Rectal smooth muscle tissue (tissue), 1 donor: ENCODE measurements around the gene GPC6.

Experiments
- H3K27ac ChIP-seq: one replicate; pipeline ENCODE4 v1.7.0; 2013; ENCODE audit warnings: low read depth, low read length, inconsistent platforms
- H3K27me3 ChIP-seq: one replicate; pipeline ENCODE4 v1.7.0; 2013; ENCODE audit warnings: low read length; ENCODE audit not compliant: control insufficient read depth, insufficient read depth
- H3K36me3 ChIP-seq: one replicate; pipeline ENCODE4 v1.7.0; 2013; ENCODE audit warnings: low read length; ENCODE audit not compliant: control insufficient read depth, insufficient read depth
- H3K4me1 ChIP-seq: one replicate; pipeline ENCODE4 v1.7.0; 2013; ENCODE audit warnings: low read length; ENCODE audit not compliant: control insufficient read depth, insufficient read depth
- H3K4me3 ChIP-seq: one replicate; pipeline ENCODE4 v1.7.0; 2013; ENCODE audit warnings: low read length
- H3K9ac ChIP-seq: one replicate; pipeline ENCODE4 v1.7.0; 2013; ENCODE audit warnings: low read length

The GPC6 gene

DNA sequence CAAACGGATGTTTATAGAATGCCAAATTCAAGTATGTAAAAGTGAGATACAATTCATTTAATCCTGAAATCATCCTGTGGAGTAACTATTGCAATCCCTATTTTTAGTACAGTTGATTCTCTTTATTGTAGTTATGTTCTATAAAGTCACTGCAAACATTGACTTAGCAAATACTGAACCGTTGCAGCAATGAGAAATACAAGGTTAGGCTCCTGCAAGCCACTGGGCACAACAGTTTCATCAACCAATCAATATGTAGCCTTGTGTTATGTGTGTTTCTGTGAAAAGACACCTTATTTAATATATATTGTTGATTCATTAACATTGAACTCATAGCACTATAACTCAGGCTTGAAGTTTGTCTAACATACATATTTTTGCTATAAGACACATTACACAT, 1078.4 kb downstream of the GPC6 start:
- Histone ChIP-seq H3K27me3 (no peaks in the 10 kb centered on the region), H3K36me3 (no peaks in the 10 kb centered on the region), H3K4me3 (no peak overlapping the region), H3K9ac (no peak overlapping the region), H3K4me1 (peaks cover 3% of the 10 kb centered on the region), H3K27ac (no peak overlapping the region)

DNA sequence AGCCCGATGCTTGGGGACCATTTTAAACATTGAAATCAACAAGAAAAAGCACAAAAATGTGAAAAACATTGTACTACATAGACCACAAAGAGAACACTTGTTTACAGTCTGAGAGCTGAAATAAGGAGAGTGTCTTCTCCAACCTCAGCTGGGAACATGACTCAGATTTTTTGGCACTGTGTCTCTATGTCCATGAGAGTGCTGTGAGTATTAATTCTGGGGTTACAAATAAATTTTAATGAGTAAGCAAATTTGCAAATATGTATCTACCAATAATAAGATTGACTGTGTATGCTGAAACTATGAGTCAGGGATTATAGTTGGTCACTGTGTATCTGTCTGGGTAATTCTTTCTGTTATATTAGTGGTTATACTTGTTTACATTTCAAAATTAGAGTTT, 1078.9 kb downstream of the GPC6 start:
- Histone ChIP-seq H3K4me3 (no peak overlapping the region), H3K36me3 (no peaks in the 10 kb centered on the region), H3K4me1 (peaks cover 3% of the 10 kb centered on the region), H3K9ac (no peak overlapping the region), H3K27me3 (no peaks in the 10 kb centered on the region), H3K27ac (no peak overlapping the region)

DNA sequence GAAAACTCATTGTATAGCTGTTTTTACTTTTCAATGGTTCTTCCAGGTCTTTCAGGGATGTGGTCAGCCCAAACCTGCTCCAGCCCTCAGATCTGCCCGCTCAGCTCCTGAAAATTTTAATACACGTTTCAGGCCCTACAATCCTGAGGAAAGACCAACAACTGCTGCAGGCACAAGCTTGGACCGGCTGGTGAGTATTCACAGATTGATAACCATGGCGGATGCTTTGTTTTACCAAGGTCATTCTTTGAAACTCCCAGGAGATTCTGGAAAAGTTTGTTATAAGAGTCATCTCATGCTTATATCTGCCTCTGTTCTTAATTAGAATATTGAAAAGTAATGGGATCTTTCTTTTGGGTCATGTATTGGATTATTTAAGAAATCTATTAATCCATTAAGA, 1079.3 kb downstream of the GPC6 start:
- H3K27me3 ChIP-seq = no peaks in the 10 kb centered on the region
- H3K9ac ChIP-seq = no peak overlapping the region
- no peak overlapping the region for H3K4me3 ChIP-seq
- H3K36me3 ChIP-seq = no peaks in the 10 kb centered on the region
- H3K27ac ChIP-seq = no peak overlapping the region
- peaks cover 3% of the 10 kb centered on the region for H3K4me1 ChIP-seq

DNA sequence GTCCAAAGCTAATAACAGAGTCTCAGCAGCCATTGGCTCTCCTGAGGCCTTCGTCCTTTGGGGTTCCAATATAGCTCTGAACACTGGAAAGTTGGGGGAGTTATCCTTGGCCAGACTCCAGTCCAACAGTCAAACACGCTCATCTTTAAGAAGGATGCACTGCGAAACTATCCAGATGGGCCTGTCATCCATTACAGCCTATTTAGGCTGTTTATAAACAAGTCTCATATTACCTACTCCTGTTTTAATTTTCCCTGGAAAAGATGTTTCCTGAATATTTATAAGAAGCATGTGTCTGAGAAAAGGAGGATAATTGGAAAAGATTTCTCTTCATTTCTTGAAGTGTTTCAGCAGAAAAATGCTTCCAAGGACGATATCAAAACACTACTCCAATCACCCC, 1082.2 kb downstream of the GPC6 start:
- H3K9ac ChIP-seq = no peak overlapping the region
- no peak overlapping the region for H3K4me3 ChIP-seq
- no peaks in the 10 kb centered on the region for H3K27me3 ChIP-seq
- H3K36me3 ChIP-seq = no peaks in the 10 kb centered on the region
- H3K4me1 ChIP-seq = peaks cover 3% of the 10 kb centered on the region
- no peak overlapping the region for H3K27ac ChIP-seq

DNA sequence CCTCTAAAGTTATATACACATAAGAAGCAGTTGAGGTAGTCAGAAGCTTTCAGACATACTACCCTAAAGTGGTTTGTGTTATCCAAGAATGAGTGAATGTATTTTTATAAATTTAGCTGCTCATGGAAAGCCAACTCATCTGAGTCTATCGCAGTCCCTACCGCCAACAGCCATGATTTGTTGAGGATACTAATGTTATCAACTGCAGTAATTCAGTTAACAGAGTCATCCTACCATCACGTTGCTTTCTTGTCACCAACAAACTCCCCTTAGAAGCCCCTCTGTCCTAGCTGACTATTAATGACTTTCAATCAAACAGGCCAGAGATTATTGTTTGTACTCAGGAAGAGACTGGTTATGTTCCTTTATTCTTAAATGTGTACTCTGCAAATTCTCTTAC, 1083.0 kb downstream of the GPC6 start:
- Histone ChIP-seq H3K27me3 (no peaks in the 10 kb centered on the region), H3K4me3 (no peak overlapping the region), H3K36me3 (no peaks in the 10 kb centered on the region), H3K27ac (peak overlapping the region; percentile 16), H3K4me1 (peaks cover 3% of the 10 kb centered on the region), H3K9ac (no peak overlapping the region)

DNA sequence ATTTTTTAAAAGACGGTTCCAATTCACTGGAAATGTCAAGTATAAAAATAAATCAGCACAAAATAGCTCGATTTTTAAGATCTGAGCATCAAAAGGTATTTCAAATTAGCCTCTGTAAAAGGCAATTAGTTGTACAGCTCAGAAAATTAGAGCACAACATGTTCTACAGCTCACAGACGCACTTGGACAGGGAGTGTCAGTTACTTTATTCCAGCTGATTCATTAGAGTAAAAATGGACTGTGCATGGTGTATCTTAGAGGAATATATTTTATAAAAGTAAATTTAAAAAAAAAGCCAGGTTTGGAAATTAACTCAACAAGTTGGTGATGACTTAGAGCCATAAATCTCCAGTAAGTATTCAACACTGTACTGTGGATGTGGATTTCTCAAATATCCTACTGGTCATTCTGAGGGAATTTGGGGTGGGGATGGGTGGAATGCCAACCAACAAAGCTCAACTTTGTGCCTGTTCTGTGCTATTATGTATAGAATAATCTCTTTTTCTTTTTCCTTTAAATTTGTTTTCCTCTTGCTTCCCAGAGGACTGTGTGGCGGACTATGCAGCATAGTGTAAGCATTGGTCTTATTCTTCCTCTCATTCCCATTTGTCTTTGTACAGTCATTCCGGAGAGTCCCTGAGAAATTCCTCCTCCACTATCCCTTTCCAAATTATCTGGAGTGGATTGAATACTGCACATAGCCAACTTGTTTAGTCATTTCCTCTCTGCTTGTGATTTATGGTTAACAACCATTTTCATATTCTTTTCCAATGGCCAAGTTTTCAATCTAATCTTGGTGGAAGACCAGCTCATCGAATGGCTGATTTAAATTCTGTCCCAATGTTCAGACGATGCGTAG, 1083.6 kb downstream of the GPC6 start:
- no peak overlapping the region for H3K4me3 ChIP-seq
- H3K4me1 ChIP-seq = peaks cover under 1% of the 10 kb centered on the region
- H3K27ac ChIP-seq = no peak overlapping the region
- no peak overlapping the region for H3K9ac ChIP-seq
- no peaks in the 10 kb centered on the region for H3K36me3 ChIP-seq
- no peaks in the 10 kb centered on the region for H3K27me3 ChIP-seq

DNA sequence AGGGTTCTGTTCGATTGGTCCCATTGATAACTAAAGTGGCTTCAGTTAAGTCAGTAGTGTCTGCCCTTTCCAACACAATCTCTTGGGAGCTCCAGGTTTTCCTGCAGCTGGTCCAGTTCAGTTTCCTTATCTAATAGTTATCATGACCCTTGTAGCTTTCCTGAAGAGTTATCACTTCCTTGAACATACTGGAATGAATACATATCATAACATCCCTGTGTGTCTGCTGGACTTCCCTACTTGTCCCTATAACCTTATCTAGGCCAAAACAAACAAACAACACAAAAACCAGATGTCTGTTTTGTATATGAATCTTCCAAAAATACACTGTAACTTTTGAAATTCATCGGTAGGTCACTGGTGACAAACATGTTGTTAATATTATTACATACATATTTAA, 1085.3 kb downstream of the GPC6 start:
- Histone ChIP-seq H3K27me3 (no peaks in the 10 kb centered on the region), H3K4me1 (no peaks in the 10 kb centered on the region), H3K36me3 (no peaks in the 10 kb centered on the region), H3K27ac (no peak overlapping the region), H3K4me3 (no peak overlapping the region), H3K9ac (no peak overlapping the region)

DNA sequence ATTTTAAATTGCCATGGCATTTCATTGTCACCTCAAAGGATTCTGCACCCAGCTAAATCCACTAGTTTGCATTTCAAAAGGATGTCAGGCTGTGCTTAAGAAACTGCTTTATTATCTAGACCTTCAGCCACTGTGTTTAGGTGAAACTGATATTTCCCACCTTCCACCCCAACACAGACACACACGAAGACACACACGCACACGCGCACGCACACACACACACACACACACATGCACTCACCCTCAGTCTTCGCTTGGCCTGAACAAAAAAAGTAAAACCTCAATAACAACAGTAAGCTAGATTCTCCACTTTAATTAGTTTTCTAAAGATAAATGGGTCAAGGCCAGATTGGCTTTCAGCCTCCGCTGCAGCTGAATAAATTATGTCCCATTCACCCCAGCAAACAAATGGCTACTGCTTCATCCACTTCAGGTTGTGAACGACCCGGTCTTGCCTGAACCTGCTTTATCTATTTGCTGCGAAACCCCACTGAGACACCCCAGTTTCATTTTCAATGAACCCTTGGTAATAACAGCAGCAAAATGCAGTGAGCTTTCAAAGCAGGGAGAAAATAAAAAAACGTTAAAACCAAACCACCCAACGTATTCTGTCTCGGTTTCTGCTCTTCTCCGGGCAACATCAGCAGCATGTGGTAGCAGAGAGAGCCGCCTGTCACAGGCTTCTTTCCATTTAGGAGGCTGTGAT, 1086.1 kb downstream of the GPC6 start:
- H3K36me3 ChIP-seq = no peaks in the 10 kb centered on the region
- H3K4me3 ChIP-seq = no peak overlapping the region
- H3K27me3 ChIP-seq = no peaks in the 10 kb centered on the region
- no peaks in the 10 kb centered on the region for H3K4me1 ChIP-seq
- no peak overlapping the region for H3K9ac ChIP-seq
- H3K27ac ChIP-seq = no peak overlapping the region

DNA sequence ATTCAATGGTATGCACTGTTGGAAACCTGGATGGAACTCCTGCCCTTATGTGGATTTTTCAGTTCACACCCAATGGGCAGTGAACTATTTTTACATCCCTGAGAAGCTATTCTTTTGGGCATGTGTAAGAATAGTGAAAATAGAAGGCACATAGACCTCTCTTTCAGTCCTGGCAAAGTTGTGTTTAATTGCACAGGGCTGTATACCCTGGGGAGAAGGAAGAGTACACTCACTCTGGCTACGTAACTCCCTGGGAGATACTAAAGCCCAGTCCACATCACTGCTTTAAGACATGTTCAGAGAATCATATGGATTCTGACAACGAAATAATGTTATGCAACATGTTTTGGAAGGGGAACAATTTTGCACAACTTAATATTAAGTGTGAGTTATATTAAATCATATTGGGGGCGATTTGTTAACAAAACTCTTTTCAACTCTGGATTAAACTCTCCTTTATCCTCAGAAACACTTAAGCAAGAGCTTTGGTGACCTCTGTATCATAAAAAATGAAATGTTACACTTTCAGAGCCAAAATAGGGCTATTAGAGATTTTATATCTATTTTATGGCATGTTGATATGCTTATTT, 1086.8 kb downstream of the GPC6 start:
- Histone ChIP-seq H3K9ac (no peak overlapping the region), H3K27ac (no peak overlapping the region), H3K4me3 (no peak overlapping the region), H3K36me3 (no peaks in the 10 kb centered on the region), H3K27me3 (no peaks in the 10 kb centered on the region), H3K4me1 (no peaks in the 10 kb centered on the region)

DNA sequence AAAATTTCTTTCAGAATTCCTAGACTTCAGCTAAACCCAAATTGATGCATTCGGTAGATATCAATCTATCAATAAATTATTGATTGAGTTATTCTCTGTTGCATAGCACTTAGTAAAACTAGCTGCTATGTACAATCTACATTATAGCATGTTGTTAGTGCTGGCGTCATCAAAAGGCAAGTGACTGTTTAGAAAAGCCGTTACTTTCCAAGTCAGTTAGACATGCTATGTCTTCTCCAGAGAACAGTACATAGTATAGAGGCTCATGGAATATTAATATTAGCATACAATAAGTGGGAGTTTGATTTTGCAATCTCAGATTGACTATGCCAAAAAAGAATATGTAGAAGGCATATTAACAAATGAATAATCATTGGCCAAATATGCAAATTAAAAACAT, 1087.3 kb downstream of the GPC6 start:
- Histone ChIP-seq H3K4me3 (no peak overlapping the region), H3K27me3 (no peaks in the 10 kb centered on the region), H3K36me3 (no peaks in the 10 kb centered on the region), H3K27ac (no peak overlapping the region), H3K4me1 (no peaks in the 10 kb centered on the region), H3K9ac (no peak overlapping the region)

DNA sequence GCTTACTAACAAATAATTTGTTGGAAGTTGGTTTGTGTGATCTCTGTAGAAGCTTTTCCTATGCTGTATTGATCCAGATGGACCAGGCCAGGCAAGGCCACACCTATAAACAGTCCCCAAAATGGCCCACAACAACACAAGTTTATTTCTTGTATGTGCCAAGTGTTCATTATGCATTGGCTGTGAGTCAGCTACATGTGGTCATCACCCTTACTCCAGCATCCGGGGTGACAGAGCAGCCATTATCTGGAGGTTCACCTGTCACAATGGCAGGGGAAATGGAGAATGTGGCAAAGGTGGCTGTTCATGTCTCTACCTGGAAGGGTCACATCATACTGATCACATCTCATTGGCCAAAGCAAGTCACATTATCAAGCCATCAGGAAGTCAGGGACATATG, 1088.6 kb downstream of the GPC6 start:
- no peaks in the 10 kb centered on the region for H3K4me1 ChIP-seq
- H3K27ac ChIP-seq = no peak overlapping the region
- no peaks in the 10 kb centered on the region for H3K36me3 ChIP-seq
- H3K9ac ChIP-seq = no peak overlapping the region
- no peaks in the 10 kb centered on the region for H3K27me3 ChIP-seq
- no peak overlapping the region for H3K4me3 ChIP-seq

DNA sequence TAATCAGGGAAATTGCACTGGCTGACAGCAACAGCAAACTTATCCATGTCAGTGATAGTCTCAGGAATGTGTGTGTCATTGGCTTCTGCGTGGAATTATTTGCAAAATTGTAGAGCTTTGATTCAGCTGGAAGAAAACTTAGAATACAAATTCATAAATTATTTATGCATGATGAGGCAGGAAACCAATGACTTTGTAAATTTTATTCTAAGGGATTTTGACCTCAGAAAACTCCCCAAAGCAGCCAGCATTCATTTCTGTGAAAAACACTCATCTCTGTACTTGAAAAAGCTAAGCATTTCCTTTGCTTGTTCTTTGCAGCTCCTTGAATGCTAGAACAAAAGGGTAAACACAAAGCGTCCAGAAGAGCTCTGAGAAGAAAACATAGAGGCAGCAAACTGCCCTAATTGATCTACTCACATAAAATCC, 1090.5 kb downstream of the GPC6 start:
- H3K27ac ChIP-seq = no peak overlapping the region
- no peaks in the 10 kb centered on the region for H3K4me1 ChIP-seq
- H3K9ac ChIP-seq = no peak overlapping the region
- no peaks in the 10 kb centered on the region for H3K27me3 ChIP-seq
- no peaks in the 10 kb centered on the region for H3K36me3 ChIP-seq
- no peak overlapping the region for H3K4me3 ChIP-seq
